Natural killer cell (primary cell): Measurements from ENCODE around the gene C5orf58. TPM values are rescaled to one million over a fixed set of nuclear protein-coding genes. Genes with fewer than 3 reads are reported as not detected.

Experiments
- ATAC-seq, 3 donors: fragments of 150-1000 bp in 2 of 3; fragments of 200-7000 bp in 1 of 3; cut with Tn5 transposase; 1 replicate in 1 of 3; 2 replicates in 2 of 3; pipeline ENCODE4 v1.10.0; 2021; ENCODE audit warnings: mild to moderate bottlenecking in 2 of 3, moderate library complexity in 2 of 3
- DNase-seq, 2 donors: peaks; one replicate each; pipeline versions ENCODE4 v3.0.0 to v3.0.0-alpha.2; 2013 to 2021; ENCODE audit warnings: mixed read lengths in 1 of 2
- H3K27ac ChIP-seq: one replicate; pipeline ENCODE4 v1.5.1; 2013; ENCODE audit warnings: mild to moderate bottlenecking, low read length
- H3K27me3 ChIP-seq: one replicate; pipeline ENCODE4 v1.6.1; 2013; ENCODE audit warnings: low read length; ENCODE audit not compliant: control insufficient read depth, insufficient read depth
- H3K36me3 ChIP-seq: one replicate; pipeline ENCODE4 v1.6.1; 2013; ENCODE audit warnings: low read length; ENCODE audit not compliant: control insufficient read depth, insufficient read depth
- H3K4me1 ChIP-seq: one replicate; pipeline ENCODE4 v1.6.1; 2013; ENCODE audit warnings: low read length; ENCODE audit not compliant: control insufficient read depth, insufficient read depth
- H3K4me3 ChIP-seq: one replicate; pipeline ENCODE4 v1.5.1; 2013; ENCODE audit warnings: low read length
- H3K9me3 ChIP-seq: one replicate; pipeline ENCODE4 v1.6.1; 2013; ENCODE audit warnings: low read length; ENCODE audit not compliant: control insufficient read depth, insufficient read depth
- H3K27ac Mint-ChIP-seq, 2 donors: one replicate each; pipeline ENCODE4 v1.8.0; 2022; ENCODE audit warnings: mild to moderate bottlenecking in 2 of 2, mixed read lengths in 2 of 2, moderate library complexity in 1 of 2
- H3K27me3 Mint-ChIP-seq, 2 donors: one replicate each; pipeline ENCODE4 v1.8.0; 2022; ENCODE audit warnings: low read depth in 2 of 2, mixed read lengths in 2 of 2
- H3K36me3 Mint-ChIP-seq: one replicate; pipeline ENCODE4 v1.8.0; 2022; ENCODE audit warnings: mixed read lengths
- H3K4me1 Mint-ChIP-seq, 2 donors: one replicate each; pipeline ENCODE4 v1.8.0; 2022; ENCODE audit warnings: mixed read lengths in 2 of 2
- H3K4me3 Mint-ChIP-seq: one replicate; pipeline ENCODE4 v1.8.0; 2022; ENCODE audit warnings: mild to moderate bottlenecking, moderate library complexity, mixed read lengths
- H3K9me3 Mint-ChIP-seq, 2 donors: one replicate each; pipeline ENCODE4 v1.8.0; 2022; ENCODE audit warnings: mixed read lengths in 2 of 2
- WGBS: methylation state at CpG from one replicate; pipeline ENCODE4 v1.1.7; 2013; ENCODE audit warnings: missing lambda C conversion rate; ENCODE audit not compliant: insufficient coverage; 5-methylcytosine and 5-hydroxymethylcytosine counted together
- intact Hi-C: fragments of 100-400 bp; cut with micrococcal nuclease; formaldehyde crosslinking; loops from one replicate; pipeline ENCODE4 v1.14.2; 2022
- total RNA-seq, 4 donors: library from RNA; stranded (reverse); fragments of 120-200 nt in 1 of 4; gene quantifications; one replicate each; pipeline versions ENCODE4 v1.2.3 to v1.2.4, GENCODE V29; 2013 to 2022
- TF ChIP-seq, protein P1 (sequence below): fragments of 200-600 bp; IDR thresholded peaks from one replicate; pipeline ENCODE4 v1.8.0; 2022; ENCODE audit warnings: antibody characterized with exemption

Gene C5orf58
- total RNA-seq, 3 donors from 2014 or later (not counting 1 experiment from before 2014, with no cell fraction given), result not detected

DNA sequence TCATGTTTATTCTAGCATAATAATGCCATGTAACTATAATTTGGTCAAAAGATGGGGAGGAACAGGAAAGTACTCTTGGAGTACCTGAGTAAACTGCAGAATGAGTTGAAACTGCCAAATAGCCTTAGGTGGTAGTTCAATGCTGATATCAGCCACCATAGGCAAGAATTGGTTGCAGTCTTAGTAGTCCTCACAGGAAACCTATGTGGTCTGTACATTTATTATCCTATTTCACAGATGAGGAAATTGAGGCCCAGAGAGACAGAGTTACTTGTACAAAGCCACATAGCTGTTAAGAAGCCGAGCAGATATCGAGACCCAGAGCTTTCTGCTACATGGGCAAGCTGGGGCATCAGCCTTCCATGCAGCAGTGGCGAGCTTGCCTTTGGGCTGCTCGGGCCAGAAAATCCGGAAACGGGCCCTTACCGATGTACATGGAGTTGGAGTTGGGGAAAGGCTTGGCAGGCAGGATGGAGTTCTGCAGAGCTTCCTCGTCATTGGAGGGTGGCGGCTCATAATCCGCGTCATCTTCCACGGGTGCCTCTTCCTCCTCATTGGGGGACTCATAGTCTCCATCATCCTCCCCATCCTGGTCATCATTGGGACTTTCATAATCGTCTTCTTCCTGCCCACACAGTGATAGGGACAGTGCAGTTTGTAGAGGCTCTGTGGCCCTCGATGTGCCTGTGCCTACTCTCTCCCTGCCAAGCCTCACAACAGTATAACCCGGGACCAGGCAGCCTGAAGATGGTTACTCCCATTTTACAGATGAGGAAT, 37.7 kb downstream of the C5orf58 start:
- H3K36me3 ChIP-seq, result peaks cover 92% of the 10 kb centered on the region

DNA sequence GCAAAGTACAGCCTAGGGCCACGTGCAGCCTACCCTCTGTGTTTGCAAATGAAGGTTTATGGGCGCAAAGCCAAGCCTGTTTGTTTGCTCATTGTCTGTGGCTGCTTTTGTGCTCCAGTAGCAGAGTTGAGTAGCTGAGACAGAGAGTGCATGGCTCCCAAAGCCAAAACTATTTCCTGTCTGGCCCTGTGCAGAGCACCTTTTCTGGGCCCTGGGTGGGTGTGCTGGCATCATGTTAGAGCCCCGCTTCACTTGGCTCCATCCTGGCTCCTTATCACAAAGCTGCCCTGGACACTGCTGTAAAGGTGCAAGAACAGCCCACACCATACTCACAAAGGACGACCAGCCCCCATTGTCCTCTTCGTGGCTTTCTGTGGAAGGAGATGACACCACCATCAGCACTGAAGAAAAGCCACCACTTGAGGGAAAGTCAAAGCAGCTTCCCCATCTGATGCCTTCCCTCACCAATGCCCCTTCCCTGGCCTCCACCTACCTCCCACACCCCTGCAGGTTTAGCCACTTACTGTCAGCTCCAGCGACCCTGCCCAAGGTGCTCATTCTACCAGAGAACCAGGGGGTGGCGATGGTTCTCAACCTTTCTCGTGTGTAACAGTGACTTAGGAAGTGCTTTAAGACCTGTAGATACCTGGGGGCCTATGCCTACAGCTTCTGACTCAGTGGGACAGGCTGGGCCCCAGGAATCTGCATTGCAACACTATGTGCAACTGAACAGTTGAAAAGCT, 41.4 kb downstream of the C5orf58 start:
- Mint-ChIP-seq H3K27me3 (no peaks in the 10 kb centered on the region), H3K4me3 (peak overlapping the region; percentile 87), H3K27ac (peak overlapping the region; percentile 94 to 99), H3K9me3 (no peaks in the 10 kb centered on the region), H3K36me3 (peaks cover 26% of the 10 kb centered on the region), H3K4me1 (peaks cover 77 to 84% of the 10 kb centered on the region in 2 donors)
- intact Hi-C loops, result loop anchor here (2.0 kb wide), 1 partner anchor 147 kb away; no protein-coding TSS in a partner anchor
- Histone ChIP-seq H3K27ac (peak overlapping the region; percentile 52), H3K9me3 (no peaks in the 10 kb centered on the region), H3K36me3 (peaks cover 70% of the 10 kb centered on the region), H3K4me1 (peaks cover 79% of the 10 kb centered on the region), H3K27me3 (no peaks in the 10 kb centered on the region), H3K4me3 (no peak overlapping the region)
- no peak for ATAC-seq
- WGBS, result 48% methylated on average over 8 of the region's 8 CpGs
- DNase-seq, result peak in 1 of 2 donors; percentile 84
- TF ChIP-seq, protein P1, sequence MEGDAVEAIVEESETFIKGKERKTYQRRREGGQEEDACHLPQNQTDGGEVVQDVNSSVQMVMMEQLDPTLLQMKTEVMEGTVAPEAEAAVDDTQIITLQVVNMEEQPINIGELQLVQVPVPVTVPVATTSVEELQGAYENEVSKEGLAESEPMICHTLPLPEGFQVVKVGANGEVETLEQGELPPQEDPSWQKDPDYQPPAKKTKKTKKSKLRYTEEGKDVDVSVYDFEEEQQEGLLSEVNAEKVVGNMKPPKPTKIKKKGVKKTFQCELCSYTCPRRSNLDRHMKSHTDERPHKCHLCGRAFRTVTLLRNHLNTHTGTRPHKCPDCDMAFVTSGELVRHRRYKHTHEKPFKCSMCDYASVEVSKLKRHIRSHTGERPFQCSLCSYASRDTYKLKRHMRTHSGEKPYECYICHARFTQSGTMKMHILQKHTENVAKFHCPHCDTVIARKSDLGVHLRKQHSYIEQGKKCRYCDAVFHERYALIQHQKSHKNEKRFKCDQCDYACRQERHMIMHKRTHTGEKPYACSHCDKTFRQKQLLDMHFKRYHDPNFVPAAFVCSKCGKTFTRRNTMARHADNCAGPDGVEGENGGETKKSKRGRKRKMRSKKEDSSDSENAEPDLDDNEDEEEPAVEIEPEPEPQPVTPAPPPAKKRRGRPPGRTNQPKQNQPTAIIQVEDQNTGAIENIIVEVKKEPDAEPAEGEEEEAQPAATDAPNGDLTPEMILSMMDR, result peak; percentile 23

More for the DNA sequence above, 37.7 kb downstream of the C5orf58 start:
- intact Hi-C loops, result no loop called here
- peak overlapping the region; percentile 94 to 99 for H3K27ac Mint-ChIP-seq
- Histone ChIP-seq H3K9me3 (no peaks in the 10 kb centered on the region), H3K27ac (peak overlapping the region; percentile 39), H3K27me3 (no peaks in the 10 kb centered on the region), H3K4me3 (no peak overlapping the region), H3K4me1 (peaks cover 75% of the 10 kb centered on the region)
- no peaks in the 10 kb centered on the region for H3K27me3 Mint-ChIP-seq
- DNase-seq, result peak in 1 of 2 donors; percentile 46
- WGBS, result 66% methylated on average over 15 of the region's 15 CpGs
- H3K4me3 Mint-ChIP-seq, result peak overlapping the region; percentile 31
- ATAC-seq, result no peak
- H3K9me3 Mint-ChIP-seq, result no peaks in the 10 kb centered on the region
- H3K4me1 Mint-ChIP-seq, result peaks cover 68 to 75% of the 10 kb centered on the region in 2 donors
- peaks cover 32% of the 10 kb centered on the region for H3K36me3 Mint-ChIP-seq
- TF ChIP-seq, protein P1, result no peak

GRCh38 chr5:170275376-170275994, 42.7 kb downstream of the C5orf58 start:
- peak; percentile 4 to 15 (median 6) for ATAC-seq
- no peaks in the 10 kb centered on the region for H3K27me3 Mint-ChIP-seq
- H3K27ac Mint-ChIP-seq, result peak overlapping the region; percentile 94 to 99
- Histone ChIP-seq H3K36me3 (peaks cover 62% of the 10 kb centered on the region), H3K27me3 (no peaks in the 10 kb centered on the region), H3K4me1 (peaks cover 83% of the 10 kb centered on the region), H3K9me3 (no peaks in the 10 kb centered on the region), H3K4me3 (no peak overlapping the region), H3K27ac (peak overlapping the region; percentile 77)
- intact Hi-C loops, result loop anchor here (2.0 kb wide), 1 partner anchor 145 kb away; no protein-coding TSS in a partner anchor
- 29% methylated on average over 8 of the region's 8 CpGs for WGBS
- peaks cover 77 to 84% of the 10 kb centered on the region in 2 donors for H3K4me1 Mint-ChIP-seq
- H3K9me3 Mint-ChIP-seq, result no peaks in the 10 kb centered on the region
- TF ChIP-seq, protein P1, result no peak
- DNase-seq, result peak in 1 of 2 donors; percentile 89
- H3K36me3 Mint-ChIP-seq, result peaks cover 14% of the 10 kb centered on the region
- peak overlapping the region; percentile 87 for H3K4me3 Mint-ChIP-seq
